CD4-positive, alpha-beta T cell treated with Interleukin-17A for 1 hour (primary cell): ENCODE data around the gene MYO10.
"Not testable (repeated sequence)": the region's sequence is repeated elsewhere in the genome, so short reads cannot be mapped to it uniquely, and the experiment has no call there.

ENCODE experiments used
- DNase-seq: peaks from one replicate; pipeline ENCODE4 v3.0.0-alpha.2; 2020

Gene MYO10

DNA sequence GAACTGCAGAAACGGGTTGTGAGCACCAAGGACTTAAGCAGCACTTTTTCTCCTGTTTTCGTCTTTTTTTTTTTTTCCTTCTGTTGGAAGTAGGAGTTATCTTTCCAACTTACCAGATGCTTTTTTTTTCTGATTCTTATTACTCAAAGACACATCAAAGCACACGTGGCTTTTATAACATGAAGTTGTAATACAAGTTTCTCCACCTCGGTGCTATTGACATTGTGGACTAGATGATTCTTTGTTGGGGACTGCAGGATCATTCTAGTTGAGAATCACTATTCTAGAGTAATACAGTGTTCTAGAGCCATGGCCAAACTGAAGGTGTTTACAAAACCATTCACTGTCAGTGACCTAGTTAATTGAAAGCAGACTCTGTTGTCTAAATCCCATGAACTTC, 51.5 kb downstream of the MYO10 start:
- DNase-seq, result no peak

DNA sequence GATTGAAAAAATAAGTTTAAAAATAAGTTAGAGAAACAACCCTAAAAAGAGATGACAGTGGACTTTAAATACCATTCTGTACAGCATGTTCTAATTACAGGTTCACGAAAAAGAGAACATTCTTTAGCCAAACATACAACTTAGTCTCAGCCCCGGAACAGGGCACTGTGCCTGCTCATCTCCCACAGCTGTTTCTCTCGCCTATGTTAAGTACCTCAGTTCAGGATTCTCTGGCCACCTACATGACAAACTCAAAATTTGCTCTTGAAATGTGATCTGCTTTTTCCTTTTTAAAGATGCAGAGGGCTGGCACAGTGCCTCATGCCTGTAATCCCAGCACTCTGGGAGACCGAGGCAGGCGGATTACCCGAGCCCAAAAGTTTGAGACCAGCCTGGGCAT, 52.3 kb downstream of the MYO10 start:
- DNase-seq, result no peak

- DNase-seq, result no peak
Measured at GRCh38 chr5:16883176-16883575, 52.9 kb downstream of the MYO10 start.

DNA sequence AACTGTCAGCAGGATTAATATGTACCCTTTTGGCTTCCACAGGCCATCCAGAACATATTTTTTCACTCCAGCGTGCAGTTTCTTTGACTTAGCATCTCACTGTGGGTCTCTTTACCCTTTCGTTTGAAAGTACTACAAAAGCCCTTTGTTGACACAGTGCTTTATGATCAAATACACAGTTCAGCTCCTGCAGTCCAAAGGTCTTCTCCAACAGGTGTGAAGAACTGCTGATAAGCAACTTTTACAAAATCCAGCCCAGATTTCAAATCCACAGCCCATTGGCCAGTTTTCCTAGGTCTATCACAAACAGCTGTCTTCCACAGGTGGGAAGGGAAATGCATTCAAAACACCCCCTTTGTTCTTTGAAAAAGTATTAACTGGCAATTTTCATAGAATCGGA, 54.8 kb downstream of the MYO10 start:
- DNase-seq, result no peak

- DNase-seq, result no peak
Measured at GRCh38 chr5:16880547-16880946, 55.5 kb downstream of the MYO10 start.

GRCh38 chr5:16879650-16880049, 56.4 kb downstream of the MYO10 start:
- DNase-seq, result no peak

GRCh38 chr5:16879191-16879590, 56.9 kb downstream of the MYO10 start:
- no peak for DNase-seq

DNA sequence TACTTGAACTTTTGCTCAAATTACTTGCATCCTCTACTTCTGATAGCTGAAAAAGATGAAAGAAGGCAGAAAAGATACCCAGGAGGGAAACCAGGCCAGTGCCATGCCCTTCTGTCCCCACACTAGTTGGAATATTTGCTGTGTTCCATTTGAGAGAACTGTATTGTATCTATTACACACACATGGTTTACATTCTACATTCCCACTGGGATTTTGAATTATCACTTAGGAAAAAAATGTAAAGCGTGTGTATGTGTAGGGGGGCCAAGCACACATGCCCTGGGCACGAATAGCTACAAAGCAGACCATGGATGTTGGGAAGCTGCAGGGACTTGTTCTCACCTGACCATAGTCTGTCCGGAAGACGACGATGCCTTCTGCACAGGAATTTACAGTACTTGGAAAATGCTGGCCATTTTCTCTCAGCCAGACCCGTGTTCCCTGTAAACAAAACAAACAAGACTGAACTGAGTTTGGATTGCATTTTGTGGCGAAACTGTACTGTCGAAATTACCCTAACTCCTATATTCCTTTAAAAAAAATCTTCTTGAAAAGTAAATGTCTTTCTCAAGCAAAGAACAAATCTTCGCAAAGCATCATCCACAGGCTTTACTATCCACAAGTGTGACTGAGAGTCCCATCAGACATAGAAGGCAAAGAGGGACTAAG, 58.7 kb downstream of the MYO10 start:
- no peak for DNase-seq

DNA sequence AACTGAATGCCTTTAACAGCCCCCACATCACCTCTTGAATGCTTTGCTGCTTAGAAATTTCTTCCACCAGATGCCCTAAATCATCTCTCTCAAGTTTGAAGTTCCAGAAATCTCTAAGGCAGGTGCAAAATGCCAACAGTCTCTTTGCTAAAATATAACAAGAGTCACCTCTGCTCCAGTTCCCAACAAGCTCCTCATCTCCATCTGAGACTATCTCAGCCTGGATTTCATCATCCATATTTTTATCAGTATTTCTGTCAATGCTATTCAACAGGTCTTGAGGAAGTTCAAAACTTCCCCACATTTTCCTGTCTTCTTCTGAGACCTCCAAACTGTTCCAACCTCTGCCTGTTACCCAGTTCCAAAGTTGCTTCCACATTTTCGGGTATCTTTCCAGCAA, 61.7 kb downstream of the MYO10 start:
- DNase-seq, result not testable (repeated sequence)

DNA sequence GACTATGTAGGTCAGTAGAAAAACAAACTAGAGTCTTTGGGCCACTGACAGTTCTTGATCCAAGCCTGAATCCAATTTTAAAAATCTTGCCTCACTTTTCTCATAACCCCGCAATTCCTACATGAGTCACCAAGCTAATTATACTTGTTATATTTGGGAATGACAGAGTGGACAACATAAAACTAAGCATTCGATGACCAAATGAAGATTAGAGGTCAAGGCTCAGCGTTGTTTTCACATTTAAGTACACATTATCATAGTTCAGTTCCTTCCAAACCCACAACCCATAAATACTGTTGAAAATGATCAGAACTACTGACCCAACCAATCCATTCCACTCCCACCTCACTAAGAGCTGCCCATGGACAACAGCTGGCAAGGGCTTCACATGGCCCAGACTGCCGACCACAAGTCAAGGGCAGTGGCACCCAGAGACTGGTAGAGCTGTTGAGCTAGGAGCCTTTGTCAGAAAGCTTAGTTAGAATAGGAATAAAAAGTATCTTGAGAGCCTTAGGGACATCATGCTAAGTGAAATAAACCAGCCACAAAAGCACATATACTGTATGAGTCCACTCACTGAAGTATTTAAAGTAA, 64.2 kb downstream of the MYO10 start:
- no peak for DNase-seq

GRCh38 chr5:16870878-16871277, 65.2 kb downstream of the MYO10 start:
- no peak for DNase-seq

DNA sequence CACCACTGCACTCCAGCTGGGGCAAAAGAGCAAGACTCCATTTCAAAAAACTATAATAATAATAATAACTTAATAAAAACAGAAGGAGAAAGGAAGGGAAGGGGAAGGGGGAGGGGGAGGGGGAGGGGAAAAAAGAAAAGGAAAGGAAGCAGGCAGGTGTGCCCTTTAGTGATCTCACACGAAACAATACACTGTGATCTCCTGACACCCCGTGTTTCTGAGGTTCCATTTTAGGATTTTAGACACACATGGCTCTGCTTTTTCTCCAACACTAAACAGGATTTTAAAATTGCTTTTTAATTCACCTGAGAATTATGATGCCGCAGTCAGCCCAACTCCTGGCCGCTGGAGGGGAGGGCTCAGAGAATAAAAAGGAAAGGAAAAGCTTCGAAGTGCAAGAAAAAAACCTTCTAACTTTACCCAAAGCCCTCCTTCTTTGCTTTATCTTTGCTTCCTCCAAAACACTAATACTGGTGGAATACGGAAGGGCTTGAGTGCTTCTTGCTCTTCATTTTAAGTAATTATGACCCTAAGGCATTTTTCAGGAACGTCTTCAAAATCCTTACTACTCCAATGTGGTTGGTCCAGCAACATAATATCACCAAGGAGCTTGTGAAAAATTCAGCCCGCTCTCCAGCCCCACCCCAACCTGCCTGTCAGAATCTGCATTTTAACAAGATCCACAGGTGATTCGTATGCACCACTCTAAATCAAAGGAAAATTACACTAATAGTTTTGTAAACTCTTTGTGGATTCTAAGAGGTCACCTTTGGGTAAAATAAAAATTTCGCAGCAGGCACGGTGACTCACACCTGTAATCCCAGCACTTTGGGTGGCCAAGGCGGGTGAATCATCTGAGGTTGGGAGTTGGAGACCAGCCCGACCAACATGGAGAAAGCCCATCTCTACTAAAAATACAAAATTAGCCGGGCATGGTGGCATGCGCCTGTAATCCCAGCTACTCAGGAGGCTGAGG, 66.0 kb downstream of the MYO10 start:
- DNase-seq, result no peak

- DNase-seq, result no peak
Measured at GRCh38 chr5:16867577-16867953, 68.5 kb downstream of the MYO10 start.

DNA sequence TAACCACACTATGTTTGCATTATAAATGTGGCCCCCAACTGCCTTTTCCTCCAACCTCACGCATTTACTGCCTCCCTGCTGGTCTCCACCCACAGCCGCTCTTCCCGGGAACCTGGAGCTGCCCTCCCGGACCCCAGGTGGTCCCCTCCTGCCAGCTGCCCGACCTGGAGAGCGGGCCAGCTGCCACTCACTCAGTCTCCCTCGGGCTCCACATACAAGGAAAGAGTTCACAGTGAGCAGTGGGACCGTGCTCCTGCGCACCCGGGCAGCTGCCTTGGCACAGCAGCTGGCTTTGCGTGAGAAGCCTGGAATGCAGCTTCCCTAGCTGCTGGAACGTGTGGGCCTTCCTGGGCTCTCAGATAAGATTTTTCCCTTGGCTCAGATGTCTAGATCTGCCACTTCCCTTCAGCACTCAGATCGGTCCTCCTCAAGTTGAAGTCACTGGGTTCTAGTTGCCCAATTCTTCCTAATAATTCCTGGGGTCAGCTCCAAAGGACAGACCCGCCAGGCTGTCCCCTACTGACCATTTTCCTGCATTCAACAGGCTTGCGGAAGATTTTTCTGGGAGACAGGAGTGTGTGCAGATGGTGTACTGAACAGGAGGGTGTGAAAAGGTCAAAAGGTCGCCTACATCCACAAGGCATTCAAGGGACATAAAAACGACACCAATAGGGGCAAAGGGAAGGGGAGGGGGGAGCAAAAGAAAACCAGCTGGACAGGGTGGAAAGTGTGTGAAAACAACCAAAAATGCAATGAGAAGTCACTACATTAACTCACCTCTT, 69.1 kb downstream of the MYO10 start:
- DNase-seq, result no peak

- no peak for DNase-seq
Measured at GRCh38 chr5:16866273-16866672, 69.8 kb downstream of the MYO10 start.

- DNase-seq, result no peak
Measured at GRCh38 chr5:16865151-16865550, 70.9 kb downstream of the MYO10 start.

GRCh38 chr5:16864631-16865131, 71.4 kb downstream of the MYO10 start:
- no peak for DNase-seq

DNA sequence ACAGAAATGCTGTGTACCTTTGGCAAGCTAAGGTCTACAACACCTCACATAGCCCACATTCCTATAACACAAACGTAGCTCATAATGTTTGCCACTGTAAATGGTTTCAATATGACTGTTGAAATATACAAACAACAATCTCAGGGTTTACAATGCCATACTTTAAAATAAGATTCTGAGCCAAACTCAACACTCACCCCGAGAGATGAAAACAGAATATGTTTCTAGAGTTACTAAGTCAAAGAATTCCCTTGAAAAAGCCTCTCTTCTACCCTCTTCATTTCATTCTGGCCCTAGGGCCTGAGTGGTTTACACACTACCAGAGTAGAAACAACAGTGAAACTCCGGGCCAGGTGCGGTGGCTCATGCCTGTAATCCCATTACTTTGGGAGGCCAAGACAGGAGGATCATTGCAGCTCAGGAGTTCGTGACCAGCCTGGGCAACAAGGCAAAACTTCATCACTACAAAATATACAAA, 72.6 kb downstream of the MYO10 start:
- no peak for DNase-seq

- DNase-seq, result no peak
Measured at GRCh38 chr5:16862777-16863176, 73.3 kb downstream of the MYO10 start.

DNA sequence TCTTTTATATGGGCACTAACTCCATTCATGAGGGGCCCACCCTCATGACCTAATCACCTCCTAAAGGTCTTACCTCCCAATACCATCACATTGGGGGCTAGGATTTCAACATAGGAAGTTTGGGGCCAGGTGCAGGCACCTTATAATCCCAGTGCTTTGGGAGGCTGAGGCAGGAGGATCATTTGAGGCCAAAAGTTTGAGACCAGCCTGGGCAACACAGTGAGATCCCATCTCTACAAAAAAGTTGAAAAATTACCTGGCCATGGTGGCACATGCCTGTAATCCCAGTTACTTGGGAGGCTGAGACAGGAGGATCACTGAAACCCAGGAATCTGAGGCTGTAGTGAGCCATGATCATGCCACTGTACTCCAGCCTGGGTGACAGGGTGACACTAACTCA, 76.7 kb downstream of the MYO10 start:
- DNase-seq, result no peak

- DNase-seq, result no peak
Measured at GRCh38 chr5:16858151-16858550, 77.9 kb downstream of the MYO10 start.

DNA sequence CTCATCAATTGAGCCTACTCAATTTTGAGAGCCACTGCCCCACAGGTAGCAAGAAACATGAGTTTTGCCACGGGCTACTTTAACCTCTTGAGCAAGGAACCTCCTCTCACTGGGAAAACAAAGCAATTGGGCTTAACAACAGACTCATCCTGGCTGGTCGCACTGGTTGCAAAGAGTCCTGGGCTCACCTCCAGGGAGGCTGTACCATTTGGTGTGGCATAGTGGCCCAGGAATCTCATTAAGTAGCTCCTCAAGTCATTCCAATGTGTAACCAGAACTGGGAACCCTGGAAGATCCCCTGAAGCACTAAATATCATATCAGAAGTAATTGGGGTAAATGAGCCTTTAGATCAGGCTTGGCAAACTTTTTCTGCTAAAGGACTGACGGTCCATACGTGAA, 78.5 kb downstream of the MYO10 start:
- no peak for DNase-seq

DNA sequence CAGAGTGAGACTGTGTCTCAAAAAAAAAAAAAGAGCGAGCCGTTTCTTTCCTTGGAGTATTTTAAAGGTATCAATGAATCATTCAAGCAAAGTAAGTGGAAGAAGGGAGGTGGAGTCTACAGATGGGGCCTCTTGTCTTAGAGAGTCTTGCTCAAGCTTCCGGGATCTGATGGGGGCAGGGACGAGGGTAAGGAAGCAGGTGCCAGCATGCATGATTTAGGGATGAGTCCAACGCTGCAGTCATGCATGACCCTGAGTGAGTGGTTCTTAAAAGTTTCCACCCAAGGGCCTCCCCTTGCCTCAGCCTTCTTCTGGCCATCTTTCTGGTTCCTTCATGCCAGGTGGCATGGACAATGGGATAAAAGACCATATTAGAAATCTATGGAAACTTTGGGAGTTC, 79.6 kb downstream of the MYO10 start:
- no peak for DNase-seq
